ENCODE results near the gene COX6B2.

Gene COX6B2

DNA sequence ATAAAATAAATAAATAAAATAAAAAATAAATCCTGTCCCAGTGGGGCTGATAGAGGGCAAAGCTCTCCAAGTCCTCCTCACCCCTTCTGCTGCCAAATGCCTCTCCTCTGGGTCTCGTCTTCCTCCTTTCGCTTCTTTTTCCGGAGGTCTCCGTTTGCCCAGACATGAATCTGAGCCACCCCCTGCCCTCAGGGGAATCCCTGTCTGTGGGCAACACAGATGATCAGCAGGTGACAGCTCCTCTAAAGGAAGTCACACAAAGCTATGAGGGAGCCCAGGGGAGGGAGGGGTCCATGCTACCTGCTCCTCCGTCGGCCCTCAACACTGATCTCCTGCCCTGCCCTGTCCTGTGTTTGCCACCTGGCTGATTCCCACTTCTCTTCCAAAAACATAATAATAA, 29.9 kb downstream of the COX6B2 start:
- in situ Hi-C loops (cut with MboI; ENCODE audit: low pct_unique_long_range_greater_than_20kb, low sequenced_read_pairs, unreplicated experiment): no loop called here
- TF ChIP-seq CTCF (IDR thresholded peaks at IDR 0.05; ENCODE audit: extremely low read depth, insufficient read depth, missing control alignments): no peak
- DNase-seq (ENCODE audit: low spot score): no peak

DNA sequence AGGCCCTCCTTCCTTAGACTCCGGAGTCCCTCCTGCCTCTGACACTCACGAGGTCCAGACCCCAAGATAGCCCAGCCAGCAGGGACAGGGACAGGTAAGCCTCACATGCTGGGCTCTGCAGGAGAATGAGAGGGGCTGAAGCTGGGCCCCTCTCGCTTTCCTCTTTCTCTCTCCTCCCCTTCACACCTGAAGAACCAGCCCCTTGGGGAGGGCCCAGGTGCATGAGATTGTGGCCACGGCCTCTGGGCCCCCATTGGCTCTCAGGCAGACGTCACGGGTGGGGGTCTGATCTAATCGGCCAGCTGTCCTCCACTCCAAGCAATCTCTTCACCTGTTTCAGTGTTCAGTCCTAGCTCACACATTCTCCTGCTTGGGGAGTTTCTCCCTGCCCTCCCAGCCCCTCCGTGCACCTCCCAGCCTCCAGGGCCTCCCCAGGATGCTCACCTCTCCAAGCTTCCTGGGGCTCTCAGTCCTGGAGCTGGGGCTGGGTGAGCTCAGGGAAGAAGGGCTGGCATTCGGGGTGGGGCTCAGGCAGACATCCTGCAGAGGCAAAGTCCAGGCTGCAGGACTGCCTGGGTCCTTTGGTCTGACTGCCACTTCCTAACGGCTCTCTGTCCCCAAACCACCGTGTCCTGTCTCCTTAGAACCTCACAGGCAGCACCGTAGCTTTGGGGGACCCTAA, 32.2 kb downstream of the COX6B2 start:
- in situ Hi-C loops (cut with MboI; ENCODE audit: low pct_unique_long_range_greater_than_20kb, low sequenced_read_pairs, unreplicated experiment): no loop called here
- TF ChIP-seq CTCF (IDR thresholded peaks at IDR 0.05; ENCODE audit: extremely low read depth, insufficient read depth, missing control alignments): no peak
- no peak for DNase-seq (ENCODE audit: low spot score)

DNA sequence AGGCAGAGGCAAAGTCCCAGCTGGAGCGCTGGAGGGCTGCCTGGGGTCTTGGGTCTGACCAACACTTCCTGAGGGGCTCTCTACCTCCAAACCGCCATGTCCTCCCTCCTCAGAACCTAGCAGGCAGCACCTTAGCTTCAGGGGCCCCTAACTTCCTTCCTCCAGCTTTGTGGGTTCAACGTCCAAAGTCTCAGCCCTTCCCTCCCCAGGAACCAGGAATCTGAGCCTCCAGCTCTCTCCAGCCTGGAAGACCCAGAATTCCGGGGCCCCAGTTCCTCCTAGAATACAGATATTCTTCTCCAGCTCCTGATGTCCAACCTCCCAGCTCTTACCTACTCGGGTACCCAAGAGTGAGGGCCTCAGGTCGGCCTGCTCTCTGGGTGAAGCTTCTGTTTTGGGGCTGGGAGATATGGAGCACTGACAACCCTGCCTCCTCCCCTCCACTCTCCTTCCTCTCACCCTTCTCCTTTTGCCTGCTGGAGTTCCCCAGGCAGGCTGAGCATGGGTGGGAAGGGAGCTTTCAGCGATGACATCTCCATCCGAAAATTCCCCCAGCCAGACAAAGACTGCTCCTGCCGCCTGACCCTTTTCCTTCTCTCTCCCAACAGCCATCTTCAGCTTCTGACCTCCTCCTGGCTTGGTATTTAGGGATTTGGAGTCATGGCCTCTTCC, 32.9 kb downstream of the COX6B2 start:
- in situ Hi-C loops (cut with MboI; ENCODE audit: low pct_unique_long_range_greater_than_20kb, low sequenced_read_pairs, unreplicated experiment): no loop called here
- no peak for TF ChIP-seq CTCF (IDR thresholded peaks at IDR 0.05; ENCODE audit: extremely low read depth, insufficient read depth, missing control alignments)
- DNase-seq (ENCODE audit: low spot score): no peak

DNA sequence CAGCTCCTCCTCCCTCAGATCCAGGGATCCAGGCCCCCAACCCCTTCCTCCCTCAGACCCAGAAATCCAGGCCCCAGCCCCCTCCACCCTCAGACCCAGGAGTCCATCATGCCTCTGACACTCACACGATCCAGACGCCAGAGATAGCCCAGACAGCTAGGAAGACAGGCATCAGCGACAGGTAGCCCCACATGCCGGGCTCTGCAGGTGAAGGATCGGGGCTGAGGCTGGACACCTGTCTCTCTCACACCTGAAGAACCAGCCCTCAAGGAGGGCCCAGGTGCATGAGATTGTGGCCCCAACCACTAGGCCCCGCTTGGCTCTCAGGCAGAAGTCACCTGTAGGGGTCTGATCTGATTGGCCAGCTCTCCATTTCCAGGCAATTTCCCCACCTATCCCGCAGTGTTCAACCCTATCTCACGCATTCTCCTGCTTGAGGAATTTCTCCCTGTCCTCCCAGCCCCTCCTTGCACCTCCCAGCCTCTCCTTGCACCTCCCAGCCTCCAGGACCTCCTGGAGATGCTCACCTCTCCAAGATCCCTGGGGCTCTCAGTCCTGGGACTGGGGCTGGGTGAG, 33.6 kb downstream of the COX6B2 start:
- in situ Hi-C loops (cut with MboI; ENCODE audit: low pct_unique_long_range_greater_than_20kb, low sequenced_read_pairs, unreplicated experiment): no loop called here
- TF ChIP-seq CTCF (IDR thresholded peaks at IDR 0.05; ENCODE audit: extremely low read depth, insufficient read depth, missing control alignments): no peak
- DNase-seq (ENCODE audit: low spot score): no peak

GRCh38 chr19:55319785-55320184, 34.7 kb downstream of the COX6B2 start:
- in situ Hi-C loops (cut with MboI; ENCODE audit: low pct_unique_long_range_greater_than_20kb, low sequenced_read_pairs, unreplicated experiment): no loop called here
- no peak for DNase-seq (ENCODE audit: low spot score)
- no peak for TF ChIP-seq CTCF (IDR thresholded peaks at IDR 0.05; ENCODE audit: extremely low read depth, insufficient read depth, missing control alignments)

- no peak for DNase-seq (ENCODE audit: low spot score)
- in situ Hi-C loops (cut with MboI; ENCODE audit: low pct_unique_long_range_greater_than_20kb, low sequenced_read_pairs, unreplicated experiment): no loop called here
- TF ChIP-seq CTCF (IDR thresholded peaks at IDR 0.05; ENCODE audit: extremely low read depth, insufficient read depth, missing control alignments): no peak
These were observed 37.9 kb downstream of the COX6B2 start for GRCh38 chr19:55316646-55317045.
